PC-9 (cell line): Measurements from ENCODE around the gene ZNF441. TPM values are rescaled to one million over a fixed set of nuclear protein-coding genes. Genes with fewer than 3 reads are reported as not detected.
A peak's percentile ranks its signal among the peaks of the same experiment; 100 is the strongest.

Experiments
- Bru-seq: library from RNA; stranded (reverse); fragments of 400-500 nt; gene quantifications from one replicate; lab custom pipeline; 2021; lab: Mats Ljungman, UMichigan
- BruChase-seq, 2 experiments: library from RNA; stranded (reverse); fragments of 400-500 nt; gene quantifications; one replicate each; lab custom pipeline; 2021; lab: Mats Ljungman, UMichigan
- BruUV-seq: library from RNA; stranded (reverse); fragments of 400-500 nt; replicated peaks from 2 replicates; lab custom pipeline; 2021; lab: Mats Ljungman, UMichigan
- CTCF ChIA-PET: fragments of 300-600 bp; sonication (Branson Sonifier 250); formaldehyde crosslinking; loops from one replicate; lab custom pipeline; 2022; ENCODE audit warnings: antibody characterized with exemption; lab: Charles Lee
- POLR2A ChIA-PET: fragments of 300-600 bp; sonication (Branson Sonifier 250); formaldehyde crosslinking; loops from one replicate; lab custom pipeline; 2022; ENCODE audit warnings: antibody characterized with exemption; ENCODE audit not compliant: unreplicated experiment; lab: Charles Lee
- DNase-seq, 2 experiments: peaks; one replicate each; pipeline versions ENCODE4 v3.0.0 to v3.0.0-alpha.2; 2015 to 2022; ENCODE audit warnings: mixed read lengths in 1 of 2
- H2AFZ ChIP-seq: fragments of 200-600 bp; sonication (generic); 2 replicates; pipeline ENCODE4 v1.8.1; 2017; ENCODE audit warnings: antibody characterized with exemption
- H3F3A ChIP-seq: fragments of 200-600 bp; sonication (generic); 2 replicates; pipeline ENCODE4 v1.8.1; 2017; ENCODE audit warnings: antibody characterized with exemption, mild to moderate bottlenecking, low read depth; ENCODE audit not compliant: insufficient read depth
- H3K27ac ChIP-seq: fragments of 200-600 bp; sonication (generic); 2 replicates; pipeline ENCODE4 v1.6.1; 2016; ENCODE audit warnings: mixed run types
- H3K27me3 ChIP-seq: fragments of 200-600 bp; sonication (generic); 2 replicates; pipeline ENCODE4 v1.6.1; 2016; ENCODE audit warnings: low read depth, mixed run types; ENCODE audit not compliant: insufficient read depth
- H3K36me3 ChIP-seq: fragments of 200-600 bp; sonication (generic); 2 replicates; pipeline ENCODE4 v1.6.1; 2016; ENCODE audit warnings: low read depth, mixed run types
- H3K4me1 ChIP-seq: fragments of 200-600 bp; sonication (generic); replicated peaks from 2 replicates; pipeline ENCODE4 v1.6.1; 2016; ENCODE audit warnings: mixed run types; ENCODE audit not compliant: insufficient read depth
- H3K4me2 ChIP-seq: fragments of 200-600 bp; sonication (generic); 2 replicates; pipeline ENCODE4 v1.6.1; 2017; ENCODE audit warnings: mixed run types
- H3K4me3 ChIP-seq: fragments of 200-600 bp; sonication (generic); 2 replicates; pipeline ENCODE4 v1.6.1; 2016; ENCODE audit warnings: mixed run types
- H3K79me2 ChIP-seq: fragments of 200-600 bp; sonication (generic); 2 replicates; pipeline ENCODE4 v1.6.1; 2017; ENCODE audit warnings: low read depth, mixed run types
- H3K9me2 ChIP-seq: fragments of 200-600 bp; sonication (generic); 2 replicates; pipeline ENCODE4 v1.8.1; 2017; ENCODE audit warnings: mild to moderate bottlenecking; ENCODE audit not compliant: insufficient read depth
- H3K9me3 ChIP-seq: fragments of 200-600 bp; sonication (generic); 2 replicates; pipeline ENCODE4 v1.8.1; 2016; ENCODE audit warnings: low read depth; ENCODE audit not compliant: insufficient read depth
- H4K20me1 ChIP-seq: fragments of 200-600 bp; sonication (generic); 2 replicates; pipeline ENCODE4 v1.8.1; 2017; ENCODE audit not compliant: insufficient read depth
- EZH2 ChIP-seq: fragments of 200-600 bp; sonication (generic); IDR thresholded peaks from 2 replicates; pipeline ENCODE4 v1.8.0; 2017; ENCODE audit warnings: antibody characterized with exemption, low read depth
- intact Hi-C: fragments of 100-400 bp; cut with micrococcal nuclease; formaldehyde crosslinking; loops from one replicate; pipeline ENCODE4 v1.10.0; 2022; ENCODE audit not compliant: unreplicated experiment
- long read RNA-seq: library from polyadenylated mRNA; stranded (forward); transcript quantifications from one replicate; pipeline ENCODE4 v2.0.0, GENCODE V29; 2022
- total RNA-seq: library from RNA; stranded (reverse); gene quantifications from 2 replicates; pipeline ENCODE4 v1.2.3, GENCODE V29; 2021
- TF ChIP-seq, protein P1 (sequence below): fragments of 200-600 bp; sonication (generic); conservative IDR thresholded peaks from 2 replicates; pipeline ENCODE4 v1.6.1; 2017; ENCODE audit warnings: mixed run types, antibody characterized with exemption, mild to moderate bottlenecking, moderate library complexity

ZNF441 gene
- 1.6 and 1.7 TPM in 2 replicates for total RNA-seq
- percentile 46 among the genes with signal in this experiment for Bru-seq, nascent RNA
- percentile 41 among the genes with signal in this experiment for BruChase-seq, experiment 1, labeled RNA remaining after a 2-hour chase
- percentile 23 among the genes with signal in this experiment for BruChase-seq, experiment 2, labeled RNA remaining after a 6-hour chase
- long read RNA-seq = 0 reads

GRCh38 chr19:11766597-11767591 lies at the start of gene ZNF441:
Gene ZNF441 (plus strand): TSS chr19:11767000. CDS start chr19:11767194, 194 bp downstream.
- Histone ChIP-seq H3K4me1 (peaks cover 9% of the 10 kb centered on the region; the same call in 1 of the 2 replicates), H3K9me3 (no peaks in the 10 kb centered on the region), H3K9me2 (no peaks in the 10 kb centered on the region), H3K36me3 (no peaks in the 10 kb centered on the region), H3K4me3 (peak within 1 kb of the TSS; percentile 74), H3F3A (no peaks in the 10 kb centered on the region; the same call in 1 of the 2 replicates), H3K79me2 (no peaks in the 10 kb centered on the region), H3K27ac (no peak within 1 kb of the TSS), H3K27me3 (no peaks in the 10 kb centered on the region), H4K20me1 (no peaks in the 10 kb centered on the region), H3K4me2 (peak within 1 kb of the TSS; percentile 78), H2AFZ (peak within 1 kb of the TSS; percentile 91)
- CTCF ChIA-PET = no interaction called here
- POLR2A ChIA-PET = interaction anchor here (0.6 kb wide), 1 partner anchor 51 kb away, joined by 3 read pairs; no protein-coding TSS in a partner anchor
- peak; percentile 87 to 96 for DNase-seq
- no TSS peak for BruUV-seq
- TF ChIP-seq, protein P1, sequence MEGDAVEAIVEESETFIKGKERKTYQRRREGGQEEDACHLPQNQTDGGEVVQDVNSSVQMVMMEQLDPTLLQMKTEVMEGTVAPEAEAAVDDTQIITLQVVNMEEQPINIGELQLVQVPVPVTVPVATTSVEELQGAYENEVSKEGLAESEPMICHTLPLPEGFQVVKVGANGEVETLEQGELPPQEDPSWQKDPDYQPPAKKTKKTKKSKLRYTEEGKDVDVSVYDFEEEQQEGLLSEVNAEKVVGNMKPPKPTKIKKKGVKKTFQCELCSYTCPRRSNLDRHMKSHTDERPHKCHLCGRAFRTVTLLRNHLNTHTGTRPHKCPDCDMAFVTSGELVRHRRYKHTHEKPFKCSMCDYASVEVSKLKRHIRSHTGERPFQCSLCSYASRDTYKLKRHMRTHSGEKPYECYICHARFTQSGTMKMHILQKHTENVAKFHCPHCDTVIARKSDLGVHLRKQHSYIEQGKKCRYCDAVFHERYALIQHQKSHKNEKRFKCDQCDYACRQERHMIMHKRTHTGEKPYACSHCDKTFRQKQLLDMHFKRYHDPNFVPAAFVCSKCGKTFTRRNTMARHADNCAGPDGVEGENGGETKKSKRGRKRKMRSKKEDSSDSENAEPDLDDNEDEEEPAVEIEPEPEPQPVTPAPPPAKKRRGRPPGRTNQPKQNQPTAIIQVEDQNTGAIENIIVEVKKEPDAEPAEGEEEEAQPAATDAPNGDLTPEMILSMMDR = no peak
- TF ChIP-seq EZH2 = no peak
- intact Hi-C loops = loop anchor here (1.0 to 5.0 kb wide), 2 partner anchors 28 to 70 kb away; no protein-coding TSS in a partner anchor

DNA sequence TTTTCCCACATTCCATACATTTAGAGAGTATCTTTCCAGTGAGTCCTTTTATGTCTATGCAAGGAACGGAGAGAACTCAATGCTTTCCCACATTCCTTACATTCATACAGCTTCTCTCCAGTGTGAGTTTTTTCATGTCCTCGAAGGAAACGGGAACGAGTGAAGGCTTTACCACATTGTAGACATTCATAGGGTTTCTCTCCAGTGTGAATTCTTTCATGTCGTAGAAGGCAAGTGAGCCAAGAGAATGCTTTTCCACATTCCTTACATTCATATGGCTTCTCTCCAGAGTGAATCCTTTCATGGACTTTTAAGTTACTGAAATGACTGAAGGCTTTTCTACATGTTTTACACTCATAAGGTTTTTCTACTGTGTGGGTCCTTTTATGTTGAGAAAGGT lies 45.1 kb upstream of the ZNF441 start:
- H3K4me1 ChIP-seq = no peaks in the 10 kb centered on the region
- H3K9me2 ChIP-seq = no peaks in the 10 kb centered on the region
- DNase-seq = no peak
- H3K27ac ChIP-seq = no peak overlapping the region
- peaks cover 49% of the 10 kb centered on the region for H3K36me3 ChIP-seq
- H3F3A ChIP-seq = peaks cover 7% of the 10 kb centered on the region; the same call in 1 of the 2 replicates
- TF ChIP-seq, protein P1 = no peak
- TF ChIP-seq EZH2 = no peak
- H3K79me2 ChIP-seq = no peaks in the 10 kb centered on the region
- intact Hi-C loops = no loop called here
- H3K4me2 ChIP-seq = no peak overlapping the region
- no peaks in the 10 kb centered on the region for H4K20me1 ChIP-seq
- H3K9me3 ChIP-seq = peaks cover 67% of the 10 kb centered on the region
- peak overlapping the region; percentile 31; the same call in 1 of the 2 replicates for H3K4me3 ChIP-seq
- ChIA-PET CTCF (no interaction called here), POLR2A (no interaction called here)
- H3K27me3 ChIP-seq = no peaks in the 10 kb centered on the region
- no TSS peak for BruUV-seq
- H2AFZ ChIP-seq = no peak overlapping the region

DNA sequence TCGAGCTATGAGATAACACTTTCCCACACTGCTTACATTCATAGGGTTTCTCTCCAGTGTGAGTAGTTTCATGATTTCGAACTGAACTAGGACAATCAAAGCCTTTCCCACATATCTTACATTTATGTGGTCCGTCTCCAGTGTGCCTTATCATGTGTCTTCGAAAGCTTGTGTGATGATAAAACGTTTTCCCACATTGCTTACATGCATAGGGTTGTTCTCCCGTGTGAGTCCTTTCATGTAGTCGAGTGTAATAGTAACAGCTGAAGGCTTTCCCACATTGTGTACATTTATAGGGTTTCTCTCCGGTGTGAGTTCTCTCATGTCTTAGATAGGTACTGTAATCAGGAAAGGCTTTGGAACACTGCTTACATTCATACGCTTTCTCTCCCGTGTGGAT lies 44.4 kb upstream of the ZNF441 start:
- H3K36me3 ChIP-seq = peaks cover 56% of the 10 kb centered on the region

More for the DNA sequence above, 44.4 kb upstream of the ZNF441 start:
- H2AFZ ChIP-seq = no peak overlapping the region
- no peak overlapping the region for H3K4me2 ChIP-seq
- no peak overlapping the region for H3K27ac ChIP-seq
- no peak for DNase-seq
- peaks cover 74% of the 10 kb centered on the region for H3K9me3 ChIP-seq
- H3F3A ChIP-seq = peaks cover 7% of the 10 kb centered on the region; the same call in 1 of the 2 replicates
- intact Hi-C loops = no loop called here
- H4K20me1 ChIP-seq = no peaks in the 10 kb centered on the region
- ChIA-PET CTCF (no interaction called here), POLR2A (no interaction called here)
- H3K4me3 ChIP-seq = peak overlapping the region; percentile 31; the same call in 1 of the 2 replicates
- BruUV-seq = no TSS peak
- H3K4me1 ChIP-seq = no peaks in the 10 kb centered on the region
- no peak for TF ChIP-seq EZH2
- TF ChIP-seq, protein P1 = no peak
- H3K27me3 ChIP-seq = no peaks in the 10 kb centered on the region
- no peaks in the 10 kb centered on the region for H3K9me2 ChIP-seq
- no peaks in the 10 kb centered on the region for H3K79me2 ChIP-seq
